Hematopoietic multipotent progenitor cell treated with erythropoietin and hydrocortisone succinate and interleukin-3 and kit ligand, for 15 days (in vitro differentiated cells): ENCODE data around the gene SLC16A8.

Experiments
- DNase-seq: peaks from one replicate; pipeline ENCODE4 v3.0.0-alpha.2; 2015; ENCODE audit warnings: low spot score

The SLC16A8 gene

GRCh38 chr22:38111925-38112355, 28.0 kb upstream of the SLC16A8 start:
- no peak for DNase-seq

DNA sequence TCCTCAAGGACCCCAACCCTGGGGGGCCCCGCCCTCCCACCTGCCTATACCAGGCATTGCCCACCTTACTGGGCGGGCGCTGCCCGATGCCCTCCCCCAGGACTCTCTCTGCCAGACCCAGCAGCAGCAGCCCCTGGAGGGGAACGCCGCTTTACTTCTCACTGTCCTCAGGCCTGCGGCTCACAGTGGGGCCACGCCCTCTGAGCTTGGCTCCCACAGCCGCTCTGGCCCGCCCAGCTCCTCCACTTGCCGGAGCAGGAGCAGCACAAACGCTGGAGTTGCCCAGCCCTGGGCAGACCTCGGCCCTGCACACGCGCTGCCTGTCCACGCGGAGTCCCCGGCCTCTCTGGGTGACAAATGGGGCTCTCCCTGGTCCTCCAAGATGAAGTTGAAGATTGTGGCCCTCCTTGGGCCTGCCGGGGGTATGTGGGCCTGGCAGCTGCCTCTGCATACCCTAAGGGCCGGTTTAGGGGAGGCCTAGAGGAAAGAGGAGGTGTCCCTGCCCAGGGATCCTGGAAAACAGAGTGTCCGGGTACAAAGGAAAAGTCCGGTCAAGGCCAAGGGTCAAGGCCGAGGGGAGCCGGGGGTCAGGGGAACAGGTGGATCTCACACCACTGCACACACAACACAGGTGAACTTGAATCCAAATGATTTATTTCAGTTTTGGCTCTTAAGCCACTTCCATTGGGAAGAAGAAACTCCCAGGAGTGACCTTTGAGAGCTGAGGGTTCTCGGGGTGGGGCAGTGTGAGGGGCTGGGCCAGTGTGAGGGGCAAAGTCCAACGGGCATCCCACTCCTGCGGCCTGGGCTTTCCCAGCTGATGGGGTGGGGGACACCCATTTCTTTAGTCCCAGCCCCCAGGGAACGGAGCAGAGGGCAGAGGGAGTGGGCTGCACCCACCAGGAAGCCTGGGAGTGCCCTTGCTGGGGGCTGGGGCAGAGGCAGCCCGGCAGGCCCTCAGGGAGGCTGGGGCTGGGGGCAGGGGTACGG, 27.2 kb upstream of the SLC16A8 start:
- DNase-seq, result no peak

GRCh38 chr22:38110008-38110862, 26.3 kb upstream of the SLC16A8 start, which contains the start of gene BAIAP2L2:
Gene BAIAP2L2 (minus strand): TSS chr22:38110684. CDS start chr22:38110525, 159 bp downstream.
- no peak for DNase-seq

- DNase-seq, result no peak
Observed at GRCh38 chr22:38109371-38110001, 25.5 kb upstream of the SLC16A8 start.

DNA sequence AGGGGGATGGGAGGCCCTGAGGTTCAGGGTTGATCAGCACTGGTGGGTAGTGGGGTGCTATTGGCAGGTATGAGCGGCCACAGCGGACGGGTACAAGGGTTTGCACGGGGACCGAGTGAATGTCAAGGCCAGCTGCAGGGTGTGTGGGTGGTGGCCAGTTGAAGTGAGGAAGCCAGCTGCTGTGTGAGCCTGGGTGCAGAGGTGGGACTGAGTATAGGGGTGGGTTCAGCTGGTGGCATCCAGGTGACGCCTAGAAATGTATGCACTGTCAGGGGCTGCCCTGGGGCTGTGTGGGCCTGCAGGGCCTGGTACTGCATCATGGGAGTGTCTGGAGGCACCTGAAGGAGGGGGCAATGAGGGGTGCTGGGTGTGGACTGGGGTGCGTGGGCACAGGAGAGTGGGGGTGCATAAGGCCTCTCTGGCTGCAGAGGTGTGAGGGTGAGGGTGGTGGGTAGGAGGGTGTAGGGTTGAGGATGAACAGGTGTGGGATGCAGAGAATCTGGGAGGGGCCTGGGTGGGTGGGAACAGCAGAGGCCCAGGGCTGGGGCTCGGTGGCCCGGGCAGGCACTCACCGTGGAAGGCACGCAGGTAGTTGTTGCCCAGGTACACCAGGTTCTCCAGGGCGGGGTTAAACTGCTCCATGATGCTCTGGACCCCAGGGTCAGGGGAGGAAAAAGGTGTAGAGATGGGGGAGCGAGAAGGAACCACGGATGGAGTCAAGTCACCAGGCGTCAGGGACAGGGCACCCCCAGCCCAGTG, 24.8 kb upstream of the SLC16A8 start:
- no peak for DNase-seq

GRCh38 chr22:38107692-38108515, 23.9 kb upstream of the SLC16A8 start:
- DNase-seq, result no peak

DNA sequence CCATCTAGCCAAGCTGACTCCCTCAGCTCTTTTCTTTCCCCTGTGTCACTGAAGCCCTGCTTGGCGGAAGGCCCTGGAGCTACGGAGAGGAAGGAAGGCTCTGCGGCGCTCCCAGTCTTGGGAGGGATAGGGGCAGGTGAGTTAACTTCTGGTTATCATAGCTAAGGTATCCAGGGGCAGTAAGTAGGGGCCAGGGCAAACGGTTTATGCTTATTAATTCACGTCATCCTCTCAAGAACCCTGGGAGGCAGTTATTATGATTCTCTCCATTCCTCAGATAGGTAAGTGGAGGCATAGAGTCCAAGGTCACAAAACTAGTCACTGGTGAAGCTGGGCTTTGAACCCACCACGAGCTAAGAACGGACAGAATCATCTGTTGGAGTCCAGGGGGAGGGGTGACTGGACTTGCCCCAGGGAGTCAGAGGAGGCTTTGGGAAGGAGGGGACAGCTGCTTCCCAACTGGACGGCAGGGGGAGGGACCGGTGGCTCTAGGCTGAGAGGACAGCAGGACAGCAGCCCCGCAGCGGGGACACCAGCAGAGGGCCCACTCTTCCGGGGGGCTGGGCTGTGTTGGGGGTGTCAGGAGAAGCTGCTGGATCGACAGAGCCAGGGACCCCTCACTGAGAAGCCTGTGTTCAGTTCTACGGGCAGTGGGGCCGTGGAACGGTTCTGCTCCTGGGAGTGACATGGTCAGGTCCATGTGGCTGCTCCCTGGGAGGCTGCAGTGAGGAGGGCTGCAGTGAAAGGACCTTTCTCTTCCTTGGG, 23.0 kb upstream of the SLC16A8 start:
- DNase-seq, result no peak

GRCh38 chr22:38104084-38104483, 20.1 kb upstream of the SLC16A8 start:
- DNase-seq, result no peak

- DNase-seq, result no peak
Observed at GRCh38 chr22:38103641-38104040, 19.7 kb upstream of the SLC16A8 start.

- DNase-seq, result no peak
Observed at GRCh38 chr22:38098410-38099249, 14.6 kb upstream of the SLC16A8 start.

GRCh38 chr22:38097557-38098409, 13.8 kb upstream of the SLC16A8 start:
- no peak for DNase-seq

DNA sequence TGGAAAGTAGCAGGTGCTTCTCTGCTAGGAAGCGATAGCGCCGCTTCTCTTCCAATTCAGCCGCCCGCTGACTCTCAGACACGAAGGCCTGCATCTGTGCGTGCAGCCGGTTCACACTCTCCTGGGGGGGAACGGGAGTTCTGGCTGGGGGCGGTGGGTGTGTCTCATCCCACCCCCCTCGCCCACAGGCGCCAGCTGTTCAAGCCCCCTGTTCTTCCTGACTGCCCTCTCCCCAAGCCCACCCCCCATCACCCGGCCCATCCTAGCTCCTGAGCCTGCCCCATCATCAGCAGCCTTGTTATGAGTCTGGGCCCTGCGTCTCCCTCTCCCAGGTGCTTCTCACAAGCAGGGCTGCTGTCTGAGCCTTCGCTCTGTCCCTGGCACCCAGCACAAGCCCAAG, 13.1 kb upstream of the SLC16A8 start:
- no peak for DNase-seq

DNA sequence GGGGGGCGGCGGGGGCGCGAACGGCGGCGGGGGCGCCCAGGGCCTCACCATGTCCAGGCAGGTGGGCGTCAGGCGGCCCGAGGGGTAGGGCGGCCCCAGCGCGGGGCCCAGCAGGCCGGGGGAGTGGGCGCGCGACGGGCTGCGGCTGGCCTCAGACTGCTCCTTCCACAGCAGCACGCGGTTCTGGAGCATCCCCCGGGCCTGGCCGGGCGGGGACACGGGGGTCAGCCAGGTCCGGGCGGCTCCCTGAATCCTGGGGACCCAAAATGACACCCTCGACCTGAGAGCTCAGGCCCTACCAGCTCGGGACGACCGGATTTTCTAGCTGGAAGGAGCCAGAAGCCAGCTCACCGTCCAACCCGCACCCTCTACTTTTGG, 5.5 kb upstream of the SLC16A8 start:
- DNase-seq, result no peak

DNA sequence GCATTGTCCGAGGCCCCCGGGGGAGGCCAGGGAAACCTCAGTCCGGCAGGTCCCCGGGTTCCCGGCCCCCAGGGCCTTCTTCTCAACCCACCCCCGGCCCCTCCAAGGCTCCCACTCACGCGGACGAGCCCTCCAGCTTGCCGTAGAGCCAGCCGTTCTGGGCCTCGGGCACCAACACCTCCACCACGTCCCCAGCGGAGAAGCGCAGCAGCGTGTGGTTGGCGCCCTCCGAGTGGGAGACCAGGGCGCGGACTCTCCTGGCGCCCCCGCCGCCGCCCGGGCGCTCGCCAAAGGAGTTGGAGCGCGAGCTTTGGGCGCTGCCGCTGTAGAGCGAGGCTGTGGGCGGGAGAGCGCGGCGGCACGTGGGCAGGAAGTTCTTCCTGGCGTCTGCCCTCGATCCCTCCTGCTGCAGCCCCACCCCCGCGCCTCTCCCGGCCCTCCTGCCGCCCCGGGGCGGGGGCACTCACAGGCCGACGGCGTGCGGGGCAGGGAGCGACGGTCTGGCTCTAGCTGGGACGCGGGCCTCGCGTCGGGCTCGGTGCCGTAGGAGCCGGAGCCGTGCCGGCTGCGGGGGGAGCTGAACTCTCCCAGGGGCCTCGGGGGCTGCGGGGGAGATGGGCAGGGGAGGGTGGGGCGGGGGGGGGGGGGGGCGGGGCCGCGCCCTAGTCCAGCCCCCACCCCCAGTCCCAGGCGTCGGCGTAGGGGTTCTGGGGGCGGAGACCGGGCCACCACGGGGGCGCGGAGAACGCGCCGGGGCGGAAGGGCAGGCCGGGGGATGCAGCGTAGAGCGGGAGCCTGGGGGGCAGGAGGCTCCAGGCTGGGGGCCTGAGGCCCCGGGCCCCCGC, 4.9 kb upstream of the SLC16A8 start:
- DNase-seq, result no peak

GRCh38 chr22:38087855-38088254, 3.9 kb upstream of the SLC16A8 start:
- no peak for DNase-seq

DNA sequence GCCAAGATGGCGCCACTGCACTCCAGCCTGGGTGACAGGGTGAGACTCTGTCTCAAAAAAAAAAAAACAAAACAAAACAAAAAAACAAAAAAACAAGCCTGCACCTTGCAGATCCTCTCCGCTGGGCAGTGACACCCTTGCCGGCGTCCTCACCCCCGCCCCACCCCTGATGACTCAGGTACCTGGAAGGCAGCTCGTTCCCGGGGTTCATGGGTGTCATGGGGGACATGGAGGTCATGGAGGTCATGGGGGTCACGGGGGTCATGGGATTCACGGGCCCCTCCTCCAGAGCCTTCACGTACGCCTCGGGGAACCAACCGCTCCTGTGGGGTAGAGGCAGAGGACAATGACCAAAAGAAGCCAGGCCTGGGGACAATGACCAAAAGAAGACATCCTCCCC, 3.0 kb upstream of the SLC16A8 start:
- DNase-seq, result no peak
